ENCODE data around the gene MCTP1.

DNA sequence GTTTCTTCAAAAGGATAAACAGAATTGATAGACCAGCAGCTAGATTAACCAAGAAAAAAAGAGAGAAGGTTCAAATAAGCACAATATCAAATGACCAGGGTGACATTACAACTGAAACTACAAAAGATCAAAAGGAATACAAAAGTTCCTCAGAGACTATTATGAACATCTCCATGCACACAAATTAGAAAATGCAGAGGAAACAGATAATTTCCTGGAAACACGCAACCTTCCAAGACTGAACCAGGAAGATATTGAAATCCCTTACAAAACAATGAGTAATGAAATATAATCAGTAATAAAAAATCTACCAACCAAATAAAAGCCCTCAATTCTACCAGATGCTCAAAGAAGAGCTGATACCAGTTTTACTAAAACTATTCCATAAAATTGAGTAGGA lies 252.1 kb downstream of the MCTP1 start:
- no peak for TF ChIP-seq TOX (CRISPR knock-in tag; IDR thresholded peaks at IDR 0.05; ENCODE audit: borderline replicate concordance)
- no peak for TF ChIP-seq SNAI2 (CRISPR knock-in tag; IDR thresholded peaks at IDR 0.05)
- no peak for TF ChIP-seq ZNF565 (CRISPR knock-in tag; conservative IDR thresholded peaks at IDR 0.05; ENCODE audit: low read depth)
- TF ChIP-seq OSR1 (CRISPR knock-in tag; IDR thresholded peaks at IDR 0.05), result no peak
- no peak for TF ChIP-seq RARB (CRISPR knock-in tag; IDR thresholded peaks at IDR 0.05)
- TF ChIP-seq, protein P1, sequence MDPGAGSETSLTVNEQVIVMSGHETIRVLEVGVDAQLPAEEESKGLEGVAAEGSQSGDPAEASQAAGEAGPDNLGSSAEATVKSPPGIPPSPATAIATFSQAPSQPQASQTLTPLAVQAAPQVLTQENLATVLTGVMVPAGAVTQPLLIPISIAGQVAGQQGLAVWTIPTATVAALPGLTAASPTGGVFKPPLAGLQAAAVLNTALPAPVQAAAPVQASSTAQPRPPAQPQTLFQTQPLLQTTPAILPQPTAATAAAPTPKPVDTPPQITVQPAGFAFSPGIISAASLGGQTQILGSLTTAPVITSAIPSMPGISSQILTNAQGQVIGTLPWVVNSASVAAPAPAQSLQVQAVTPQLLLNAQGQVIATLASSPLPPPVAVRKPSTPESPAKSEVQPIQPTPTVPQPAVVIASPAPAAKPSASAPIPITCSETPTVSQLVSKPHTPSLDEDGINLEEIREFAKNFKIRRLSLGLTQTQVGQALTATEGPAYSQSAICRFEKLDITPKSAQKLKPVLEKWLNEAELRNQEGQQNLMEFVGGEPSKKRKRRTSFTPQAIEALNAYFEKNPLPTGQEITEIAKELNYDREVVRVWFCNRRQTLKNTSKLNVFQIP (CRISPR knock-in tag; IDR thresholded peaks at IDR 0.05; ENCODE audit: borderline replicate concordance, low read depth), result no peak

Measured in SK-N-SH treated with all-trans-retinoic acid at 6 μM for 48 hours (cell line).